ENCODE results near the gene EFNA5. TPM values are rescaled to one million over a fixed set of nuclear protein-coding genes. Genes with fewer than 3 reads are reported as not detected.

Gene EFNA5
- total RNA-seq, 1 donor from 2014 or later = 12.0 TPM

GRCh38 chr5:107663697-107664096, 7.0 kb downstream of the EFNA5 start:
- no peak overlapping the region for H3K27ac Mint-ChIP-seq
- H3K9me3 Mint-ChIP-seq (ENCODE audit: low read depth) = no peaks in the 10 kb centered on the region

GRCh38 chr5:107661650-107662044, 9.1 kb downstream of the EFNA5 start:
- no peak overlapping the region for H3K27ac Mint-ChIP-seq
- no peaks in the 10 kb centered on the region for H3K36me3 Mint-ChIP-seq (ENCODE audit: insufficient read depth)
- no peak for TF ChIP-seq CTCF (IDR thresholded peaks at IDR 0.05; ENCODE audit: unreplicated experiment)
- DNase-seq (ENCODE audit: low spot score, unreplicated experiment) = no peak
- H3K27me3 Mint-ChIP-seq = peaks cover 43% of the 10 kb centered on the region
- no peak overlapping the region for H3K4me3 Mint-ChIP-seq (ENCODE audit: low read depth)
- no peaks in the 10 kb centered on the region for H3K4me1 Mint-ChIP-seq (ENCODE audit: low read depth)
- no peaks in the 10 kb centered on the region for H3K9me3 Mint-ChIP-seq (ENCODE audit: low read depth)

More at GRCh38 chr5:107663697-107664096, 7.0 kb downstream of the EFNA5 start:
- Mint-ChIP-seq H3K36me3 (ENCODE audit: insufficient read depth) (no peaks in the 10 kb centered on the region), H3K27me3 (peaks cover 46% of the 10 kb centered on the region), H3K4me3 (ENCODE audit: low read depth) (no peak overlapping the region), H3K4me1 (ENCODE audit: low read depth) (peaks cover 9% of the 10 kb centered on the region)
- no peak for DNase-seq (ENCODE audit: low spot score, unreplicated experiment)
- TF ChIP-seq CTCF (IDR thresholded peaks at IDR 0.05; ENCODE audit: unreplicated experiment) = no peak

- H3K27me3 Mint-ChIP-seq = peaks cover 38% of the 10 kb centered on the region
- no peaks in the 10 kb centered on the region for H3K36me3 Mint-ChIP-seq (ENCODE audit: insufficient read depth)
- TF ChIP-seq CTCF (IDR thresholded peaks at IDR 0.05; ENCODE audit: unreplicated experiment) = no peak
- H3K9me3 Mint-ChIP-seq (ENCODE audit: low read depth) = no peaks in the 10 kb centered on the region
- no peaks in the 10 kb centered on the region for H3K4me1 Mint-ChIP-seq (ENCODE audit: low read depth)
- DNase-seq (ENCODE audit: low spot score, unreplicated experiment) = no peak
- H3K4me3 Mint-ChIP-seq (ENCODE audit: low read depth) = no peak overlapping the region
- no peak overlapping the region for H3K27ac Mint-ChIP-seq
These were observed 9.6 kb downstream of the EFNA5 start for GRCh38 chr5:107661038-107661649.

GRCh38 chr5:107658528-107658927, 12.2 kb downstream of the EFNA5 start:
- no peak overlapping the region for H3K27ac Mint-ChIP-seq
- H3K36me3 Mint-ChIP-seq (ENCODE audit: insufficient read depth) = no peaks in the 10 kb centered on the region
- peaks cover 18% of the 10 kb centered on the region for H3K27me3 Mint-ChIP-seq
- no peak overlapping the region for H3K4me3 Mint-ChIP-seq (ENCODE audit: low read depth)
- peaks cover 9% of the 10 kb centered on the region for H3K4me1 Mint-ChIP-seq (ENCODE audit: low read depth)
- DNase-seq (ENCODE audit: low spot score, unreplicated experiment) = no peak
- no peaks in the 10 kb centered on the region for H3K9me3 Mint-ChIP-seq (ENCODE audit: low read depth)
- TF ChIP-seq CTCF (IDR thresholded peaks at IDR 0.05; ENCODE audit: unreplicated experiment) = no peak

- Mint-ChIP-seq H3K4me1 (ENCODE audit: low read depth) (peaks cover 23% of the 10 kb centered on the region), H3K27me3 (peaks cover 9% of the 10 kb centered on the region), H3K27ac (no peak overlapping the region), H3K4me3 (ENCODE audit: low read depth) (no peak overlapping the region), H3K36me3 (ENCODE audit: insufficient read depth) (no peaks in the 10 kb centered on the region), H3K9me3 (ENCODE audit: low read depth) (no peaks in the 10 kb centered on the region)
- DNase-seq (ENCODE audit: low spot score, unreplicated experiment) = no peak
- TF ChIP-seq CTCF (IDR thresholded peaks at IDR 0.05; ENCODE audit: unreplicated experiment) = no peak
These were observed 14.9 kb downstream of the EFNA5 start for GRCh38 chr5:107655831-107656230.

Measured in progenitor cell of endocrine pancreas (in vitro differentiated cells).